ENCODE data around the gene SEMA5A.

Gene SEMA5A

DNA sequence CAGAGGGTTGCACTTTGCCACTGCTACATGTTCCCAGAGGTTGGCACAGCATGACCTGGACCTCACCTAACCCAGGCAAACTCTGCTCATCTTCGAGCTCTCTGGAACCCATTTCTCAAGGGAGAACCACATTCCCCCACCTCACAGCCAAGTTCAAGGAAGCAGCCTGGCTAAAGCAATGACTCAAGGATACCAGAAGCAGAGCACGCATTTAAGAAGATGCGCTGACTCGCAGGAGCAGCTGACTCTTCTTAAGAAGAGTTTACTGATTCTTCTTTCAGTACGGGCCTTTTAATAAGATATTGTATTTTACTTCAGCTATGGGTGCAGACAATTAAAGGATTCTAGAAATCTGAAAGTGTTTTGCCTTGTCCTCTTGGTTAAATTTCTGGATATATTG is 4.1 kb upstream of the SEMA5A start:
- H3K4me3 ChIP-seq (ENCODE audit: low read depth, low read length): no peak overlapping the region
- in situ Hi-C loops (cut with HindIII; ENCODE audit: low sequenced_read_pairs): no loop called here
- TF ChIP-seq CTCF (IDR thresholded peaks at IDR 0.05; ENCODE audit: low read depth, low read length): no peak
- DNase-seq (ENCODE audit: low read depth, low spot score): peak; percentile 13

- peak overlapping the region; percentile 79 for H3K4me3 ChIP-seq (ENCODE audit: low read depth, low read length)
- DNase-seq (ENCODE audit: low read depth, low spot score): peak; percentile 68
- no peak for TF ChIP-seq CTCF (IDR thresholded peaks at IDR 0.05; ENCODE audit: low read depth, low read length)
- in situ Hi-C loops (cut with HindIII; ENCODE audit: low sequenced_read_pairs): no loop called here
Observed at GRCh38 chr5:9547122-9547947, 1.5 kb upstream of the SEMA5A start.

DNA sequence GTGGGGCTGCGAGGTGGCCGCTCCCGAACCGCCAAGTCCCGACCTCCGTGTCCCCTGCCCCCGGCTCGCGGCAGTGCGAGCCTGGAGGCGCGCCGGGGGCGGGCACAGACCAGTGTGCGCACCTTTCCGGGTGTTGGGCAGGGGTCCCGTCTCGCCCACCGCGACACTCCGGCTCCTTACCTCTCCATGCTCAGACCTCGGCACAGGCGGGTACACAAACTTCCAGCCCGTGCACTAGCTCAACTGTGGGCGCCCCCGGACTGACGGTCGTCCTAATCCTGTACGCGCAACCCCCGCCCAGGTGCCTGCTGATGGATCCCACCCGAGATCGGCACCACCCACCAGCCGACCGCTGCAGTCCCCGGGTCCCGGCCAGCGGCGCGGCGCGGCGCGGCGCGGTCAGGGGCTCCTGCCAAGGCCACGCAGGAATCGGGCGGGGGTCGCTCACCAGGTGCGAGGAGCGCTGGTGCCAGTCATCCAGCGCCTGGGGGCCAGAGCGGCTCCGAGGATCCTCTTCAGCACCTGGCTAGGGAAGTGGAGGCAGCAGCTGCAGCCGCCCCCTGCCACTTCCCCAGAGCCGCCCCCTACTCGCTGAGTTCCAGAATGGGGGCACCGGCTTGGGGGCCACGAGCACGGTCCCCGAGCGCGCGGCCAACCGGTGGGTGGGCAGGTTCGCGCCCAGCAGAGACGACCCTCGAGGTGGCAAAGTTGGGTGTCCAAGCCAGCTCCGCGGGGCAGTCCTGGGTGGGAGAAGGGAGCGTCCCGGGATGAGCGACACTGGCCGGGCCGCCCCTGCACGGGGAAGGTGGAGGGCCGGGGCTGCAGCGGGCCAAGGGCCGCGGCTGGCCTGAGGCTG is 511 bp downstream of the SEMA5A start:
- no peak for DNase-seq (ENCODE audit: low read depth, low spot score)
- H3K4me3 ChIP-seq (ENCODE audit: low read depth, low read length): peak overlapping the region; percentile 54
- in situ Hi-C loops (cut with HindIII; ENCODE audit: low sequenced_read_pairs): no loop called here
- TF ChIP-seq CTCF (IDR thresholded peaks at IDR 0.05; ENCODE audit: low read depth, low read length): no peak

DNA sequence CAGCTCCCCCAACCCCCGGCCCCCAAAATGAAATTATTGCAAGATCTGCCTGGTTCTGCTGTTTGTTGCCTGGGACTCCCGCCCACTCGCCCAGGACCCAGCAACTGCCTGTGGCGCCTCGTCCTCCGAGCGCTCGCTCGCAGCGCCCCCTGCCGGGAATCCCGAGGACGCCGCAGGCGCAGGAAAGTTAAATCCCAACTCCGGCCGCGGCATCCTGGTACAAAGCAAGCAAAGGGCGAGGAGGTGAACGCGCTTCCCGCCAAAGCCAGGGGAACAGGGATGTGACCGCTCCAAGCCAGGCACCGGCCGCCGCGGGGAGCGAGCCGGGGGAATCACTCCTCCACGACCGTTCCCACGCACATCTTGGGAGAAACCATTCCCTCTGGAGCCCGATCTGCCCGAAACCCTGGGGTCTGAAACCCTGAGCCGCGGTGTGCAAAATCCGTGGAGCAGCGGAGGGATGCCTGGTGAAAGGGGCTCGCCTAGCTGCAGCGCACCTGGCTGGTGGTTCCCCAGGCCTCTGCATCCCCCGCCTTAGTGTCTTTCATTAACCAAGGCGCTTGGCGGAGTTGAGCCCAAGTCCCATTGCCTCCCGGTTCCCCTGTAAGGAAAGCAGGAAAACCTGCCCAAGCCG is 1.3 kb downstream of the SEMA5A start:
- peak; percentile 95 for TF ChIP-seq CTCF (IDR thresholded peaks at IDR 0.05; ENCODE audit: low read depth, low read length)
- peak overlapping the region; percentile 54 for H3K4me3 ChIP-seq (ENCODE audit: low read depth, low read length)

GRCh38 chr5:9544056-9544455 is 1.8 kb downstream of the SEMA5A start:
- in situ Hi-C loops (cut with HindIII; ENCODE audit: low sequenced_read_pairs): no loop called here
- DNase-seq (ENCODE audit: low read depth, low spot score): no peak
- peak overlapping the region; percentile 54 for H3K4me3 ChIP-seq (ENCODE audit: low read depth, low read length)
- TF ChIP-seq CTCF (IDR thresholded peaks at IDR 0.05; ENCODE audit: low read depth, low read length): no peak

More for the DNA sequence above, 1.3 kb downstream of the SEMA5A start:
- DNase-seq (ENCODE audit: low read depth, low spot score): peak; percentile 88
- in situ Hi-C loops (cut with HindIII; ENCODE audit: low sequenced_read_pairs): no loop called here

DNA sequence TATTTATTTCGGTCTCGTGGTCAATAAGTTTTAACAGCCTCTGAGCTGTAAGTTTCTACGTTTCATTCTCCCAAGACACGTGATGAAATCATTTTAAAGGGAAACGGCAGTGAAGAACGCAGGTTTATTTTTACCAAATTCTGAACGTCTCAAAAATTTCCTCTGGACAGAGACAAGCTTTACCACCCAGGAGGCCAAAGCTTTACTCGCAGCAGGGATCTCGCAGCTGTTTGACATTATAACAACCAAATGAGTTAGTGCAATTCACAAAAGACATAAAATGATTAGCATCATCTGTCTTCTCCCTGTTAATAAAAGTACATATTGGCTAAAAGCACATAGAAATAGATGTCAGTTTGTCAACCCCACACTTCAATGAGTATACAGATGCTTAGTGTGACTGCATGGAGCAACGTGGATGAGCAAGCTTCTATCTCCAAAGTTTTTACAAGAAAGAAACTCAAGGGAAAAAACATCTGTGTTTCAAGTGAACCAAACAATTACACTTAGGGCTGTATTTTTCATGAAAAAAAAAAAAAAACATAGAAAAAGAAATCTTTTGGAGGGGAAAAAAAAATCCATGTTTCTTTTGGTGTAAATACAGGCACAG is 2.5 kb downstream of the SEMA5A start:
- TF ChIP-seq CTCF (IDR thresholded peaks at IDR 0.05; ENCODE audit: low read depth, low read length): no peak
- no peak overlapping the region for H3K4me3 ChIP-seq (ENCODE audit: low read depth, low read length)
- DNase-seq (ENCODE audit: low read depth, low spot score): peak; percentile 25
- in situ Hi-C loops (cut with HindIII; ENCODE audit: low sequenced_read_pairs): no loop called here
